ENCODE measurements around the gene MTA1.
A peak's percentile ranks its signal among the peaks of the same experiment; 100 is the strongest.

MTA1 gene

DNA sequence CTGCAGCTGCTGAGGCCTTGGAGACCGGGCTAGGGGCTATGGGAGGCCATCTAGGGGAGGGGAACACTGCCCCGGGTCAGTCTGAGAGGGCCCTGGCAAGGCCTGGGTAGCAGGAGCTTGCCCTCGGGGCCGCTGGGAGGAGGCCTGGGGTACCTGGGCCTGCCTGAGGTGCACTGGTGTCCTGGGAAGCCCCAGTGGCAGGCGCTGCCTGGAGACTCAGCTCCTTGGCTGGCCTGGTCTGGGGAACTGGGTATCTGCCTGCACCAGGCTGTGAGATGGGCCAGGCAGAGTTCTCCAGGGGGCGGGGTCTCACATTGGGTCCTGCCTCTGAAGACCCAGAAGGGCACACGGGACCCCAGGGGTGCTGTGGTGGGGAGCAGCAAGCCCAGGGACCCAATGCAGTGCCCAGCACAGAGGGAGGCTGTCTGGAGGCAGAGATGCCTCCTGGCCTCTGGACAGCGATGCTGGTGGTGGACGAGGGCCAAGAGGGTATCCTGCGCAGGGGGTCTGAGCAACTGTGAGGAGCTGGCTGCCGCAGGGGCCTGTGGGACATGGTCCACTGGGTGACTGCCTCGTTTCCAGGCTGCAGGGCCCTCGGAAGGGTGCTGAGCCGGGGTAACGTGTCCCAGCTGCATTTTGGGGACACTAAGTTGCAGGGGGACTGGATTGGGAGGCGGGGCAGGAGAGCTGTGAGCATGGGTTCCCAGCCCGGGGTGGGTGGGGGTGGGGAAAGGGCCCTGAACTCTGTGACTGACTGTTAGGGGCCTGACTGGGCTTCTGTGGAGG, 7.4 kb upstream of the MTA1 start:
- TF ChIP-seq, protein P1, sequence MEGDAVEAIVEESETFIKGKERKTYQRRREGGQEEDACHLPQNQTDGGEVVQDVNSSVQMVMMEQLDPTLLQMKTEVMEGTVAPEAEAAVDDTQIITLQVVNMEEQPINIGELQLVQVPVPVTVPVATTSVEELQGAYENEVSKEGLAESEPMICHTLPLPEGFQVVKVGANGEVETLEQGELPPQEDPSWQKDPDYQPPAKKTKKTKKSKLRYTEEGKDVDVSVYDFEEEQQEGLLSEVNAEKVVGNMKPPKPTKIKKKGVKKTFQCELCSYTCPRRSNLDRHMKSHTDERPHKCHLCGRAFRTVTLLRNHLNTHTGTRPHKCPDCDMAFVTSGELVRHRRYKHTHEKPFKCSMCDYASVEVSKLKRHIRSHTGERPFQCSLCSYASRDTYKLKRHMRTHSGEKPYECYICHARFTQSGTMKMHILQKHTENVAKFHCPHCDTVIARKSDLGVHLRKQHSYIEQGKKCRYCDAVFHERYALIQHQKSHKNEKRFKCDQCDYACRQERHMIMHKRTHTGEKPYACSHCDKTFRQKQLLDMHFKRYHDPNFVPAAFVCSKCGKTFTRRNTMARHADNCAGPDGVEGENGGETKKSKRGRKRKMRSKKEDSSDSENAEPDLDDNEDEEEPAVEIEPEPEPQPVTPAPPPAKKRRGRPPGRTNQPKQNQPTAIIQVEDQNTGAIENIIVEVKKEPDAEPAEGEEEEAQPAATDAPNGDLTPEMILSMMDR (conservative IDR thresholded peaks at IDR 0.05; ENCODE audit: low read depth) = no peak
- H3K27ac ChIP-seq = no peak overlapping the region
- POLR2A ChIA-PET (ENCODE audit: low non-redundant PET) = interaction anchor here (0.6 kb wide), 1 partner anchor 77 kb away, joined by 7 read pairs; no protein-coding TSS in a partner anchor
- CTCF ChIA-PET = interaction anchor here (0.6 to 0.8 kb wide), 4 partner anchors 65 to 315 kb away, joined by 3 read pairs; no protein-coding TSS in a partner anchor
- no peak for DNase-seq (ENCODE audit: low spot score)

DNA sequence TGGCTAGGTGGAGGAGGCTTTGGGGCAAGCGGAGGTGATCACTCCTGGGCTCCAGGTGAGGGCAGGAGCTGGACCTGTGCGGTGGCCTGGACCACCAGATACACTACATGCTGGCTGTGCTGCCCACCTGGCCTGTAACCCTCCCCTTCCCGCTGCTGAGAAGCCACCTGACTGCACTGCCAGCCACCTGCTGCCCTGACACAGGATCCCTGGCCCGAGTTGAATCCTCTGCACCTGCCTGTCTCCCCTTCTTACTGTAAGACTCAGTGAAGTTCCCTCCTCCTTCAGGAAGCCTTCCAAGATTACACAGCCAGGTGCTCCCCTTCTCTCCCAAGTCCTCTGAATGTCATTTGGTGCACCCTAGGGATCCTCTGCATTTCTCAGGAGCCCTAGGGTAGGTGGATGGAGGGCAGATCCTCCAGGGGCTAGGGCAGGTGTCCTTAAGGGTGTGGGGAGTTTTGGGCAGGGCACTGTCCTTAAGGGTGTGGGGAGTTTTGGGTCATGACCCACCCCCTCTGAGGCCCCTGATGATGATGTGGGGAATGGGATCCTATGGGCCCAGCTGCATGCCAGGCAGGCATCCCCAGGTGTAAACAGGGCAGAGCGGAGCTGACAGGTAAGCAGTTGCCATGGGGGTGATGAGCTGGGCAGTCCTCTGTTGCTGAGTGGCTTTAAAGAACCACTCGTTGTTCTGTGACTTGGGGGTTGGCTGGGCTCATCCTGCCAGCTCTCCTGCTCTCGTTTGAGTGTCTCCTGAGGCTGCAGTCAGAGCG, 6.7 kb upstream of the MTA1 start:
- TF ChIP-seq, protein P1 (conservative IDR thresholded peaks at IDR 0.05; ENCODE audit: low read depth) = no peak
- no peak overlapping the region for H3K27ac ChIP-seq
- ChIA-PET CTCF (no interaction called here), POLR2A (ENCODE audit: low non-redundant PET) (no interaction called here)
- DNase-seq (ENCODE audit: low spot score) = no peak

DNA sequence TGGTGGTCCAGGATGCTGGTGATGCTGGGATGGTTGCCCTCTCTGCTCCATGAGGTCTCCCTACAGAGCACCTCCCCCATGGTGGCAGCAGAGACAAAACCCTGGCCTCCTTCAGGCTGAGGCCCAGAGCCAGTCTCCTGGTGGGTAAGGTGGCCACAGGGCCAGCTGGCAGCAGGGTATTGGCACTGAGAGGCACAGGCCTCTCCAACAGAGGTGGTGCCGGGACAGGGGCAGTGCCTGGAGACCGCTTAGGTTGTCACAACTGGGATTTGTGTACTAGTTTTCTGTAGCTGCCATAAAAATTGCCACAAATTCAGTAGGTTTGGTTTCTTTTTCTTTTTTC, 6.1 kb upstream of the MTA1 start:
- H3K27ac ChIP-seq = no peak overlapping the region
- TF ChIP-seq, protein P1 (conservative IDR thresholded peaks at IDR 0.05; ENCODE audit: low read depth) = no peak
- ChIA-PET CTCF (interaction anchor here (0.6 kb wide), 1 partner anchor 10 kb away, joined by 3 read pairs; no protein-coding TSS in a partner anchor), POLR2A (ENCODE audit: low non-redundant PET) (no interaction called here)
- DNase-seq (ENCODE audit: low spot score) = no peak

DNA sequence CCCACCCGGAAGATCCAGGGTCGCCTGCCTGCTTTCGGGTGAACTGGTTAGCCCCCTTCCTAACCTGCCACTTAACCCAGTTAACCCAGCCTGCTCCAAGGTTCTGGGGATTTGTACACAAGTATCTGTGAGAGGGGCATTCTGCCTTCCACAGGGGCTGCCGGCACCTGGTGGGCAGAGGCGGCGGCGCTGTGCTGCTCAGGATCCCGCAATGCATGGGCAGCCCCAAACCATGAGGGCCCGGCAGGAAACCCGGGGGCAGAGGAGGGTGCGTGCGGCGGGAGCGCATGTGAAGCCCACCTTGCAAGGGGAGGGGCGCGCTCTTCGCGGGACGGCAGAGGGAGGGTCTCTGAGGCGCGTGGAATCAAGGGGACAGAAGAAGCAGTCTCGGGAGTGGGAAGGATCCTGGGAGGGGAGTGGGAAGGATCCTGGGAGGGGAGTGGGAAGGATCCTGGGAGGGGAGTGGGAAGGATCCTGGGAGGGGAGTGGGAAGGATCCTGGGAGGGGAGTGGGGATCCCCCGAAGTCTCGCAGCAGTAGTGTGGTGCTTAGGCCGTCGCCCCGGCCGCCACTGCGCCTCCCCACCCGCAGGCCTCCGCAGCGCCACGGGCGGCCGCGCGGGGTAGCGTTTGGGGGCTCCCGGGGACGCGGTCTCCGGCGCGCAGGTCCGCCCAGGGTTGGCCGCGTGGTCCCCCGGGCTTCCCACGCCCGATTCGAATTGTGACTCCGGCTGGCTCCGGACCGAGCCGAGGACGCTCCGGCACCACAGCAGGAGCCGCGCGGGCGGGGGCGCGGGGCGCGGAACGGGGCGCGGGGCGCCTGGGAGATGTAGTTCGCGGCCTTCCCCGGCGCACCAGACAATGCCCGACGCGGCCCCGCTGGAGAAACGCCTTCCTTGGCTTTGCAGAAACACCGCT, 4.9 kb upstream of the MTA1 start:
- peak; percentile 65 for DNase-seq (ENCODE audit: low spot score)
- ChIA-PET CTCF (interaction anchor here (0.6 kb wide), 2 partner anchors 11 to 118 kb away, joined by 3 to 4 read pairs; no protein-coding TSS in a partner anchor), POLR2A (ENCODE audit: low non-redundant PET) (interaction anchor here (0.6 kb wide), 1 partner anchor 665 kb away, joined by 3 read pairs; no protein-coding TSS in a partner anchor)
- TF ChIP-seq, protein P1 (conservative IDR thresholded peaks at IDR 0.05; ENCODE audit: low read depth) = peak; percentile 79
- H3K27ac ChIP-seq = peak overlapping the region; percentile 62

DNA sequence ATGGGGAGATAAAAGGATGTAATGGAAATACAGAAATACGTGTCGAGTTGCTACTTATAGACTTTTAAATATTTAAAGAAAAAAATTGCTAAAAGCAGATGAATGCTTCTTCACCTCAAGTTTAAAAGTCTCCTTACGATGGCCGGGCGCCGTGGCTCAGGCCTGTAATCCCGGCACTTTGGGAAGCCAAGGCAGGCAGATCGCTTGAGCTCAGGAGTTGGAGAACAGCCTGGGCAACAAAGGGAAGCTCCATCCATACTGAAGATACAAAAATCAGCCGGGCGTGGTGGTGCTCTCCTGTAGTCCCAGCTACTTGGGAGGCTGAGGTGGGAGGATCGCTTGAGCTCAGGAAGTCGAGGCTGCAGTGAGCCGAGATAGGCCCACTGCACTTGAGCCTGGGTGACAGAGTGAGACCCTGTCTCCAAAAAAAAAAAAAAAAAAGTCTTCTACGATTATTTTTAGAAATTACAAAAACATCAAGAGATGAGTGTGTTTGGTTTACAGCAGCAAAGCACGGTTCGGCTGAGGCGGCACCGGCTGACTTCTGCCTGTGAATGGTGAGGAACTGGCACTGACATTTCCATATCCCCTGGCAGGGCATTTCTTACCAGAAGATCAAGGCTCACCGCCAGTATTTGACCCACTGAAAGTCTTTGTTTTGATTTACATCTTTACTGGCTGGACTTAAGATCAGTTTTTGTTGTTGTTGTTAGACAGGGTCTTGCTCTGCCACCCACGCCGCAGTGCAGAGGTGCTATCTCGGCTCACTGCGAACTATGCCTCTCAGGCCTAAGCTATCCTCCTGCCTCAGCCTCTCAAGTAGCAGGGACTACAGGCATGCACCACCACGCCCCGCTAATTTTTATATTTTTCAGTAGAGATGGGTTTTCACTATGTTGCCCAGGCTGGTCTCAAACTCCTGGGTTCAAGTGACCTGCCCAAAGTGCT, 3.9 kb upstream of the MTA1 start:
- ChIA-PET CTCF (interaction anchor here (0.6 to 0.7 kb wide), 3 partner anchors 12 to 944 kb away, joined by 3 to 4 read pairs (median 3); no protein-coding TSS in a partner anchor), POLR2A (ENCODE audit: low non-redundant PET) (interaction anchor here (0.6 kb wide), 1 partner anchor 666 kb away, joined by 3 read pairs; no protein-coding TSS in a partner anchor)
- no peak for DNase-seq (ENCODE audit: low spot score)
- TF ChIP-seq, protein P1 (conservative IDR thresholded peaks at IDR 0.05; ENCODE audit: low read depth) = no peak
- peak overlapping the region; percentile 62 for H3K27ac ChIP-seq
